Heart right ventricle (tissue), 16 donors: ENCODE results near the gene ADAMTS2. TPM values are rescaled to one million over a fixed set of nuclear protein-coding genes. Genes with fewer than 3 reads are reported as not detected.

Source experiments
- ATAC-seq, 8 donors: fragments of 200-7000 bp; cut with Tn5 transposase; one replicate each; pipeline ENCODE4 v1.9.1; 2020; ENCODE audit warnings: mild to moderate bottlenecking in 8 of 8, moderate library complexity in 8 of 8, moderate number of reproducible peaks in 1 of 8
- DNase-seq, 2 donors: peaks; one replicate each; pipeline ENCODE4 v3.0.0-alpha.2; 2020
- H3K27ac ChIP-seq, 10 donors: fragments of 200-600 bp; sonication (generic) in 2 of 10; one replicate each; pipeline versions ENCODE4 v1.5.0 to v1.8.0; 2020 to 2022; ENCODE audit warnings: mild to moderate bottlenecking in 3 of 10
- H3K27me3 ChIP-seq, 7 donors: fragments of 200-600 bp; one replicate each; pipeline ENCODE4 v1.8.0; 2021 to 2022; ENCODE audit warnings: mild to moderate bottlenecking in 2 of 7
- H3K36me3 ChIP-seq, 9 donors: fragments of 200-600 bp; sonication (generic) in 1 of 9; one replicate each; pipeline versions ENCODE4 v1.5.0 to v1.8.0; 2020 to 2022; ENCODE audit warnings: mild to moderate bottlenecking in 2 of 9
- H3K4me1 ChIP-seq, 9 donors: fragments of 200-600 bp; sonication (generic) in 1 of 9; one replicate each; pipeline versions ENCODE4 v1.5.0 to v1.8.0; 2020 to 2022; ENCODE audit warnings: mild to moderate bottlenecking in 4 of 9
- H3K4me3 ChIP-seq, 10 donors: fragments of 200-600 bp; sonication (generic) in 2 of 10; one replicate each; pipeline versions ENCODE4 v1.5.0 to v1.8.0; 2020 to 2022; ENCODE audit warnings: mild to moderate bottlenecking in 7 of 10, moderate library complexity in 2 of 10
- H3K9me3 ChIP-seq, 11 donors: fragments of 200-600 bp in 10 of 11; sonication (generic) in 2 of 11; one replicate each; pipeline versions ENCODE4 v1.5.0 to v1.8.0; 2013 to 2022; ENCODE audit warnings: mild to moderate bottlenecking in 2 of 11, control low read depth in 1 of 11, moderate library complexity in 1 of 11
- CTCF ChIP-seq, 9 donors: fragments of 200-600 bp; sonication (generic) in 2 of 9; IDR thresholded peaks; one replicate each; pipeline versions ENCODE4 v1.5.0 to v1.8.0; 2021 to 2022; ENCODE audit warnings: antibody characterized with exemption in 9 of 9, mild to moderate bottlenecking in 5 of 9, moderate library complexity in 1 of 9
- WGBS, 2 donors: extraction: QIAGEN DNeasy Blood & Tissue Kit; methylation state at CpG; one replicate each; pipeline ENCODE4 v1.1.7; 2013; ENCODE audit warnings: inconsistent platforms in 1 of 2; 5-methylcytosine and 5-hydroxymethylcytosine counted together
- intact Hi-C, 10 donors: fragments of 100-400 bp; cut with DNase I; formaldehyde crosslinking; loops; one replicate each; pipeline versions ENCODE4 v1.11.1 to v1.14.2; 2022
- polyA plus RNA-seq, 2 donors: library from polyadenylated mRNA; stranded (reverse); fragments of 200-250 nt; gene quantifications; one replicate each; pipeline ENCODE4 v1.2.3, GENCODE V29; 2013
- total RNA-seq, 10 donors: library from RNA; stranded (reverse); fragmentation: NEBNext Ultra II Directional in 3 of 10; extraction: Animal tissue kit (Norgen Biotek cat#: 25700) in 3 of 10; gene quantifications; one replicate each; pipeline versions ENCODE4 v1.2.1 to v1.2.4, GENCODE V29; 2021 to 2023
- donor health status: Arrhythmogenic right ventricular cardiomyopathy.
- donor health status: ischemic (EF 13 %, LVEDD 7.1; RV severe dilation, severe dysfunction).
- donor health status: healthy with polysubstance abuse.
- donor health status: DM: no; HTN: yes; CAD: no.
- donor health status: DM: no; HTN: no; CAD: no.
- donor health status: ischemic (EF 25% LVEDD 6.9; RV normal size, moderate dysfunction).
- donor health status: ischemic (EF 25% LVEDD 5.7; RV mildly dilated, moderate dysfunction).
- donor health status: healthy.
- donor health status: DM: yes; HTN: yes; CAD: no.
- donor health status: Ischemic cardiomyopathy.
- donor health status: ischemic (EF 35%, LVEDD 5.7; RV mildly dilated, moderate dysfunction).
- donor health status: nonischemic (EF 11% LVEDD 7.7; RV severe dilation, severe dysfunction).
- donor health status: DM: yes; HTN: yes; CAD: no.
- donor health status: PGD.
- donor health status: ischemic (EF 29% LVEDD 5.4; RV normal size, mild dysfunction).
- donor health status: nonischemic (EF 23%, LVEDD 6.1; RV moderate dilation, normal function).

The ADAMTS2 gene
- total and polyA plus RNA-seq, 12 donors = 1.7 to 13.5 (median 3.9) TPM

- ATAC-seq = no peak
- H3K27ac ChIP-seq = no peak overlapping the region
- intact Hi-C loops = no loop called here
Observed at GRCh38 chr5:179220716-179221115, 124.5 kb downstream of the ADAMTS2 start.

DNA sequence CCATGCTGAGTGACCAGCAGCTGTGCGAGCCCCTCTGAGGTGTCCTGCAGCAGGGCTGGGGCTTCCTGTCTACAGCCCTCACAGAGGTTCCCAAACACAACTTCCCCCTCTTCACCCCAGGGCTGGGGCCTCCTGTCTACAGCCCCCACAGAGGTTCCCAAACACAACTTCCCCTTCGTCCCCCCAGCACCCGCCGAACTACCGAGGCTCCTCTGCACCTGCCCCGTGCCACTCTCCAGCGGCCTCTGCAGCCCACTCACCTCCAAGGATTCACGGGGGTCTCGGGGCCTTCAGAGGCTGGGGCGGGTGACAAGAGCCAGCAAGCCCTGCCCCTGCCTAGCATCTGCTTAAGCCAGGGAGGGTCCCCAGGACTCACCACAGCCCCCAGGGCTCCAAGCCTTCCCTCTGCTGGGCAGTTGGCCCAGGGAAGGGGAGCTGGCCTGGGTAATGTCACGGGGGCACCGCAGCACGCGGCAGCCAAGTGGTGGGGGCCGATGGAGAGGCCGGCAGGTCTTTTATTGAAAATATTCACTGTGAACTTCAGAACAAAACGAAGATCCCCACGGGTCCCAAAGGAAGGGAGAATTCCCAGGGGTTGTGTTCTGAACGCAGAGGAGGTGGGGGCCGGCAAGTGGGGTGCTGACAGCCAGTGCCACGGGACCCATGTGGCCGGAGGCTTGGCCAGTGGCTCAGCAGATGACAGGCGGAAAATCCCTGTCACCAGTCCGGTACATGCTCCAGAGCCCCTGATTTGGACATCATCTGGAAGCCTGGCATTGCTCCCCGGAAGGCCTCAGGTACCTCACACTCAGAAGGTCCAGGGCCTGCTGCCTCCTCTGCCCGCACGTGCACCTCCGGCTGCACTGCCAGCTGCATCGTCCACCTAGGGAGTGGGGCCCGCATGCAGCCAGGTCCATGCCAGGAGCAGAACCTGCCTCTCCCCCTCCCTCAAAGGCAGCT is 125.3 kb downstream of the ADAMTS2 start:
- TF ChIP-seq CTCF (IDR thresholded peaks at IDR 0.05) = no peak
- DNase-seq = no peak
- peaks cover 0 to 10% (median 0%) of the 10 kb centered on the region in 11 donors for H3K9me3 ChIP-seq
- intact Hi-C loops = no loop called here
- H3K27ac ChIP-seq = no peak overlapping the region
- no peak overlapping the region for H3K4me3 ChIP-seq
- peaks cover 0 to 14% (median 0%) of the 10 kb centered on the region in 7 donors for H3K27me3 ChIP-seq
- no peak for ATAC-seq
- 71 to 76% methylated on average over 30 of the region's 30 CpGs for WGBS, 2 donors
- H3K4me1 ChIP-seq = peaks cover 0 to 8% (median 0%) of the 10 kb centered on the region in 9 donors
- H3K36me3 ChIP-seq = no peaks in the 10 kb centered on the region

More at GRCh38 chr5:179220716-179221115, 124.5 kb downstream of the ADAMTS2 start:
- no peak for TF ChIP-seq CTCF (IDR thresholded peaks at IDR 0.05)
- no peaks in the 10 kb centered on the region for H3K36me3 ChIP-seq
- peaks cover 0 to 14% (median 0%) of the 10 kb centered on the region in 7 donors for H3K27me3 ChIP-seq
- no peak for DNase-seq
- H3K9me3 ChIP-seq = peaks cover 0 to 10% (median 0%) of the 10 kb centered on the region in 11 donors
- H3K4me1 ChIP-seq = peaks cover 0 to 8% (median 0%) of the 10 kb centered on the region in 9 donors
- 84% methylated on average over 8 of the region's 8 CpGs for WGBS, 2 donors
- H3K4me3 ChIP-seq = no peak overlapping the region

DNA sequence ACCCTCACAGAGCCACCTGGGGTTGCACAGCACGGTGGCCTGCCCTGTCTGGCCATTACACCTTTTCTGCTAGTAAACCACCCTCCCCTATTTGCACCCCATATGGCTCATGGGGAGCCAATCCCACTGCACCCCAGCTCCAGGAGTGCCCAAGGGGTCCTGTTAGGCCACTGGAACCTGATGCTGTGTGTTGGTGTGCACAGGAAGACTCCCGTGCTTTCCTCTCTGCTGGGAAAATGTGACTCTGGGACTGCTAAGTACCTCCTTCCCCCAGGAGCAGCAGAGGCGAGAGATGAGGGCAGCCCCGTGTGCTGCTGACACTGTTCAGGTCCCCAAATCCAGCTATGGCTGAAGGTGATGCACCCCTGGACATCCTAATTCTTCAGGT is 126.3 kb downstream of the ADAMTS2 start:
- Histone ChIP-seq H3K9me3 (peaks cover 0 to 3% (median 0%) of the 10 kb centered on the region in 11 donors), H3K4me3 (no peak overlapping the region), H3K27ac (no peak overlapping the region), H3K36me3 (no peaks in the 10 kb centered on the region), H3K27me3 (peaks cover 0 to 14% (median 0%) of the 10 kb centered on the region in 7 donors), H3K4me1 (peaks cover 0 to 8% (median 0%) of the 10 kb centered on the region in 9 donors)
- intact Hi-C loops = no loop called here
- no peak for TF ChIP-seq CTCF (IDR thresholded peaks at IDR 0.05)
- no peak for DNase-seq
- WGBS, 2 donors = 83 to 86% methylated on average over 4 of the region's 4 CpGs
- ATAC-seq = no peak

DNA sequence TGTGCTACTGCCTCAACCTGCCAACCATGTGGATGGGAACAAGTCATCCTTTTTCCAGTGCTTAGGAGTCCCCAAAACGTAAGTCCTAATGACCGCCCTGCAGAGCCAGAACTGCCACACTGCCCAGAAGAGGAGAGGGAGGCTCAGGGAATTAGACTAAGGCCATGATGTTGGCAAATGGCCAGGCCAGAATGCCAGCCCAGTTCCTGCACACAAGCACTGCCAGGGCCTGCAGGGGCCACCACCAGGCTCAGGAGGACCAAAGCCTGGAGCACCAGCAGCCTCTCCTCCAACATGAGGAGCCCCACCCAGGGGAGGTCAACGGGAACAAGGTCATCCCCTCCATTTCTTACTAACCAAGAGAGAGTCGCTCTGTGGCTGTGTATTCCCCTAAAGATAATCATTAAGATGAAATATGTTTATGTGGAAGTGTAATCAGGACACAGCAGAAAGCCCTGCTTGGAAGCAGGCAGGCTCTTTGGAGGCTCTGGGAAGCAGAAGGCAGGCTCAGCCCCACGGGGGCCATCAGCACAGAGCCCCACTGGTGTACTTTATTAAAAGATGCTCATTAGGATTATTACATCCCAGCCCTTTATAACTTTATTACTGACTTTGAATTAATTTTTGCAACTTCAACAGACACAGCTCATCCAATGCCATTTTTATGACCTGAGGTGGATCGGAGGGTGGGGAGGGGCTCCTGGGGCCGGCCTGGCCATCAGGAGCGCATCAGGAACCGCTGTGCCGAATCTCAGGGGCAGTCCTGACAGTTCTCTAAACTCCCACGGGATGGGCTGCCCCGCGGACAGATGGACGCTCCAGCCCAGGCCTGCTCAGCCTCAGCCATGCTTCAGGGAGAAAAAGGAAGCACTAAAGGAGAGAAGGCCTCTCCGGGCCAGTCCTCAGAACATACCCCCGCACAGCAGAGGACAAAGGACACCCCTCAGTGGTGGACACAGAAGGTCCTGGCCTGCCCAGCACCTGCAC is 127.0 kb downstream of the ADAMTS2 start:
- ATAC-seq (no peak), DNase-seq (no peak)
- Histone ChIP-seq H3K27me3 (peaks cover 0 to 14% (median 0%) of the 10 kb centered on the region in 7 donors), H3K27ac (no peak overlapping the region), H3K36me3 (no peaks in the 10 kb centered on the region), H3K9me3 (no peaks in the 10 kb centered on the region), H3K4me3 (no peak overlapping the region), H3K4me1 (peaks cover 0 to 8% (median 0%) of the 10 kb centered on the region in 9 donors)
- 63 to 72% methylated on average over 16 of the region's 16 CpGs for WGBS, 2 donors
- intact Hi-C loops = no loop called here
- no peak for TF ChIP-seq CTCF (IDR thresholded peaks at IDR 0.05)
